Measurements from ENCODE around the gene LYVE1. TPM values are rescaled to one million over a fixed set of nuclear protein-coding genes. Genes with fewer than 3 reads are reported as not detected.

Gene LYVE1
- total and polyA plus RNA-seq, 7 donors: 5.2 to 37.0 (median 17.4) TPM

DNA sequence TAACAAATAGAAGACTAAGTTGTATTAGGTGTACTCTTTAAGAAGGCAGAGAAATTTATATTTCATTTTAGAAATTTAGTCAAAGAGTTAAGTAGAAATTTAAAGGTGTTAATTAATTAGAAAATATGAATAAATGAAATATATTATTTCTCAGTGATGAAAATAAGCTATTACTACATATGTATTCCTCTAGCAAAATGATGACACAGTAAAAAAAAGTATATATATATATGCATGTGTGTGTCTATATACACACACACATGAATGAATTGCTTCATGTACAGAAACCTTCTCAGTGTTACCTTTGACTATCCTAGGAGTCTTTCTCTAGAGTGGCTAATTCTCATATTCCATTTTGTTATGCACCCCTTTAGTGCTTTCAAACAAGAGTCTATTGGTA, 35.1 kb downstream of the LYVE1 start:
- Histone ChIP-seq H3K4me3 (no peak overlapping the region), H3K27me3 (ENCODE audit: insufficient read depth in 3 of 3, low read length in 2 of 3) (no peaks in the 10 kb centered on the region), H3K27ac (no peak overlapping the region), H3K36me3 (ENCODE audit: insufficient read depth in 1 of 2, low read depth in 1 of 2) (peaks cover 6 to 52% of the 10 kb centered on the region in 2 donors), H3K4me1 (no peaks in the 10 kb centered on the region), H3K9me3 (no peaks in the 10 kb centered on the region)
- no peak for TF ChIP-seq CTCF (IDR thresholded peaks at IDR 0.05)
- ATAC-seq (no peak), DNase-seq (no peak)
- intact Hi-C loops (cut with DNase I): no loop called here

DNA sequence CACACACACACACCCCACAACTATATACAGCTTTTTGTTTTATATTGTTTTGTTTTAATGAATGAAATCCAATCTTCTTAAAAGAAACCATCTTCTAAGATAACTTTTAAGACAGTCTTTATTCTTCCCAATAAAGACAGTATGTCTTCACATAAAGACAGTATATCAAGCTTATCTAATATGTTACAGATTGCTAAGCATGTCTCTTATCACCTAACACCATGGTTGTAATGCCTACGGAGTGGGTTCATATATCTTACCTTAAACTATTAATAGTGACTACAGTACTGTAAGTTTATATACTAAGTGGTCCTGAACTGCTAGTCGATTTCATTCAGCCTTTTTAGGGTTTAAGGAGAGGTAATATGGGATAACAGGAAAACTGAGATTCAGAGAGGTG, 35.9 kb downstream of the LYVE1 start:
- TF ChIP-seq CTCF (IDR thresholded peaks at IDR 0.05): no peak
- Histone ChIP-seq H3K27me3 (ENCODE audit: insufficient read depth in 3 of 3, low read length in 2 of 3) (no peaks in the 10 kb centered on the region), H3K27ac (no peak overlapping the region), H3K9me3 (no peaks in the 10 kb centered on the region), H3K4me3 (no peak overlapping the region), H3K4me1 (no peaks in the 10 kb centered on the region), H3K36me3 (ENCODE audit: insufficient read depth in 1 of 2, low read depth in 1 of 2) (peaks cover 6 to 58% of the 10 kb centered on the region in 2 donors)
- WGBS, 3 donors: 66 to 77% (median 69%) methylated on average over 2 of the region's 2 CpGs
- DNase-seq (no peak), ATAC-seq (no peak)
- intact Hi-C loops (cut with DNase I): no loop called here

DNA sequence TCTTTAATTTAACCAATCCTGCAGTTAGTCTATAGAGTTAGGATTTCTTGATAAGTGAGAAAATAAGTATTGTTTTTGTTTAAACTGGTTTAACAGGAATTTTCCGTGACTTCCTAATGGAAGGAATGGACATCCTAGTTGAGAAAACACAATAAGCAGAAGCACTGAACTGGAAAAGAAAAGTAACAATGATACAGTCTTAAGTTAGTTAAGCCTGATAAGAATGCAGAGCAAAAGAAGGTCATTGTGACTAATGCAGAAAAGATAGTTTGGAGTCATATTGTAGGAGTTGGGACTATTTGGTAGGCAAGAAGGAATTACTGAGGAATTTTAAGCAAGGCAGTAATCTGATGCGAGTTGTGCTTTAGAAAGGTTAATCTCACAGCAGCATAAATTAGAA, 39.2 kb downstream of the LYVE1 start:
- TF ChIP-seq CTCF (IDR thresholded peaks at IDR 0.05): no peak
- H3K9me3 ChIP-seq: no peaks in the 10 kb centered on the region
- H3K4me3 ChIP-seq: no peak overlapping the region
- peaks cover 3% of the 10 kb centered on the region for H3K4me1 ChIP-seq
- no peak overlapping the region for H3K27ac ChIP-seq
- intact Hi-C loops (cut with DNase I): no loop called here
- H3K27me3 ChIP-seq (ENCODE audit: insufficient read depth in 3 of 3, low read length in 2 of 3): no peaks in the 10 kb centered on the region
- DNase-seq: no peak
- ATAC-seq: no peak
- H3K36me3 ChIP-seq (ENCODE audit: insufficient read depth in 1 of 2, low read depth in 1 of 2): peaks cover 6 to 88% of the 10 kb centered on the region in 2 donors
- 94 to 96% (median 94%) methylated on average over 2 of the region's 2 CpGs for WGBS, 3 donors

DNA sequence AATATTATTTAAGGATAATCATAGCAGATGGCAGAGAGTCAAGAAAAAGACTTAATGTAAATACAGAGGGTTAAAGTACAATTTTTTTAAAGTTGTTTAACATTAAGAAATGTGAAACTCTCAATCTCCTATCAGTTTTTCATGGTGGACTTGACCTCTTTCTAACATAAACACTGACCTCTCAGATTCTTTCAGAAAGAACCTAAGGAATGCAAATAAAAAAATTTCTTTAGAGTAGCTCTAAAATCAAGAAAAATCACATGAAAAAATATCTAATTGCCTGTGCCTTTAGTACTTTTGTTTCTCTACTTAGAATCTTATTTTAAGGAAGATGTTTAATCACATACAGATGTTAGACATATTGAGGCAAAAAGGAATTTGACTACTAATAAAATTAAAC, 40.3 kb downstream of the LYVE1 start:
- H3K4me3 ChIP-seq: no peak overlapping the region
- intact Hi-C loops (cut with DNase I): no loop called here
- no peaks in the 10 kb centered on the region for H3K9me3 ChIP-seq
- DNase-seq: no peak
- no peak for TF ChIP-seq CTCF (IDR thresholded peaks at IDR 0.05)
- H3K27ac ChIP-seq: no peak overlapping the region
- H3K27me3 ChIP-seq (ENCODE audit: insufficient read depth in 3 of 3, low read length in 2 of 3): no peaks in the 10 kb centered on the region
- peaks cover 6 to 91% of the 10 kb centered on the region in 2 donors for H3K36me3 ChIP-seq (ENCODE audit: insufficient read depth in 1 of 2, low read depth in 1 of 2)
- no peak for ATAC-seq
- peaks cover 3% of the 10 kb centered on the region for H3K4me1 ChIP-seq
